Skin epidermis (tissue), 12 donors: Measurements from ENCODE around the gene PRR14.

Experiments used
- H3K27ac ChIP-seq, 21 experiments: fragments of 200-600 bp; sonication (generic) in 11 of 21; one replicate each; pipeline ENCODE4 v1.5.0; 2020; ENCODE audit warnings: mild to moderate bottlenecking in 3 of 21, inconsistent platforms in 2 of 21, moderate library complexity in 2 of 21
- H3K4me3 ChIP-seq, 7 experiments: fragments of 200-600 bp; sonication (generic) in 2 of 7; one replicate each; pipeline ENCODE4 v1.5.0; 2020; ENCODE audit warnings: inconsistent platforms in 2 of 7, mild to moderate bottlenecking in 2 of 7, moderate library complexity in 1 of 7

PRR14 gene

GRCh38 chr16:30650369-30651123, at the start of gene PRR14:
TSS of gene PRR14 (plus strand) at chr16:30650960. CDS start at chr16:30651646, 686 bp downstream.
- Histone ChIP-seq H3K4me3 (peak within 1 kb of the TSS; percentile 62 to 92 (median 78)), H3K27ac (peak within 1 kb of the TSS; percentile 56 to 98 (median 89))

- peak overlapping the region in 7 of 21 experiments; percentile 40 to 68 (median 64) for H3K27ac ChIP-seq
- no peak overlapping the region for H3K4me3 ChIP-seq
Observed at GRCh38 chr16:30601966-30602365, 48.8 kb upstream of the PRR14 start.

GRCh38 chr16:30602616-30603277, 48.0 kb upstream of the PRR14 start:
- H3K4me3 ChIP-seq = no peak overlapping the region
- H3K27ac ChIP-seq = peak overlapping the region in 16 of 21 experiments; percentile 18 to 71 (median 54)

- Histone ChIP-seq H3K27ac (peak overlapping the region in 8 of 21 experiments; percentile 22 to 68 (median 49)), H3K4me3 (no peak overlapping the region)
Observed at GRCh38 chr16:30603945-30604315, 46.8 kb upstream of the PRR14 start.

- Histone ChIP-seq H3K4me3 (no peak overlapping the region), H3K27ac (peak overlapping the region in 6 of 21 experiments; percentile 32 to 66 (median 52))
Observed at GRCh38 chr16:30604316-30604947, 46.3 kb upstream of the PRR14 start.

- peak overlapping the region in 6 of 21 experiments; percentile 17 to 54 (median 46) for H3K27ac ChIP-seq
Observed at GRCh38 chr16:30605158-30605557, 45.6 kb upstream of the PRR14 start.

GRCh38 chr16:30606004-30606403, 44.8 kb upstream of the PRR14 start:
- Histone ChIP-seq H3K27ac (peak overlapping the region in 3 of 21 experiments; percentile 4 to 54 (median 9)), H3K4me3 (no peak overlapping the region)

More at GRCh38 chr16:30605158-30605557, 45.6 kb upstream of the PRR14 start:
- no peak overlapping the region for H3K4me3 ChIP-seq

GRCh38 chr16:30609002-30609925, 41.5 kb upstream of the PRR14 start:
- H3K4me3 ChIP-seq = peak overlapping the region; percentile 68 to 95 (median 79)
- H3K27ac ChIP-seq = peak overlapping the region; percentile 91 to 100 (median 97)

GRCh38 chr16:30609926-30610839, 40.6 kb upstream of the PRR14 start, which contains the start of gene ZNF689:
TSS of gene ZNF689 (minus strand) at chr16:30610389. CDS start at chr16:30610041, 348 bp downstream.
- peak within 1 kb of the TSS; percentile 68 to 95 (median 79) for H3K4me3 ChIP-seq
- peak within 1 kb of the TSS; percentile 91 to 100 (median 97) for H3K27ac ChIP-seq

- no peak overlapping the region for H3K27ac ChIP-seq
- no peak overlapping the region for H3K4me3 ChIP-seq
Observed at GRCh38 chr16:30615358-30616091, 35.2 kb upstream of the PRR14 start.

GRCh38 chr16:30619202-30619601, 31.6 kb upstream of the PRR14 start:
- Histone ChIP-seq H3K27ac (peak overlapping the region in 1 of 21 experiments; percentile 17), H3K4me3 (no peak overlapping the region)

- Histone ChIP-seq H3K27ac (peak overlapping the region in 1 of 21 experiments; percentile 17), H3K4me3 (no peak overlapping the region)
Observed at GRCh38 chr16:30619638-30620037, 31.1 kb upstream of the PRR14 start.

- H3K4me3 ChIP-seq = no peak overlapping the region
- H3K27ac ChIP-seq = no peak overlapping the region
Observed at GRCh38 chr16:30620169-30620568, 30.6 kb upstream of the PRR14 start.

GRCh38 chr16:30621765-30622164, 29.0 kb upstream of the PRR14 start:
- no peak overlapping the region for H3K4me3 ChIP-seq
- peak overlapping the region in 1 of 21 experiments; percentile 3 for H3K27ac ChIP-seq

- H3K27ac ChIP-seq = no peak overlapping the region
- H3K4me3 ChIP-seq = no peak overlapping the region
Observed at GRCh38 chr16:30622455-30623032, 28.2 kb upstream of the PRR14 start.

GRCh38 chr16:30623536-30624283, 27.1 kb upstream of the PRR14 start:
- Histone ChIP-seq H3K4me3 (no peak overlapping the region), H3K27ac (no peak overlapping the region)
